ENCODE results near the gene GJA8. TPM values are rescaled to one million over a fixed set of nuclear protein-coding genes. Genes with fewer than 3 reads are reported as not detected.

Gene GJA8
- total RNA-seq, 2 donors from 2014 or later: not detected

GRCh38 chr1:147895123-147895522, 7.5 kb upstream of the GJA8 start:
- TF ChIP-seq CTCF (IDR thresholded peaks at IDR 0.05): no peak
- Histone ChIP-seq H3K9ac (ENCODE audit: low read depth in 2 of 2, low read length in 2 of 2) (no peak overlapping the region), H3K27me3 (no peaks in the 10 kb centered on the region), H3K9me3 (no peaks in the 10 kb centered on the region), H3K4me3 (no peak overlapping the region), H3K27ac (no peak overlapping the region), H3K4me1 (no peaks in the 10 kb centered on the region), H3K36me3 (no peaks in the 10 kb centered on the region)
- intact Hi-C loops (cut with DNase I): loop anchor here (10.0 kb wide), 1 partner anchor 170 kb away; no protein-coding TSS in a partner anchor
- no peak for DNase-seq

GRCh38 chr1:147897029-147897752, 5.4 kb upstream of the GJA8 start:
- H3K4me1 ChIP-seq: no peaks in the 10 kb centered on the region
- no peak overlapping the region for H3K27ac ChIP-seq
- H3K4me3 ChIP-seq: no peak overlapping the region
- no peaks in the 10 kb centered on the region for H3K27me3 ChIP-seq
- no peak for TF ChIP-seq CTCF (IDR thresholded peaks at IDR 0.05)
- no peak for DNase-seq
- H3K9me3 ChIP-seq: no peaks in the 10 kb centered on the region
- no peak overlapping the region for H3K9ac ChIP-seq (ENCODE audit: low read depth in 2 of 2, low read length in 2 of 2)
- intact Hi-C loops (cut with DNase I): loop anchor here (10.0 kb wide), 1 partner anchor 172 kb away; no protein-coding TSS in a partner anchor
- H3K36me3 ChIP-seq: no peaks in the 10 kb centered on the region

- TF ChIP-seq CTCF (IDR thresholded peaks at IDR 0.05): no peak
- Histone ChIP-seq H3K4me1 (no peaks in the 10 kb centered on the region), H3K27ac (no peak overlapping the region), H3K4me3 (no peak overlapping the region), H3K9ac (ENCODE audit: low read depth in 2 of 2, low read length in 2 of 2) (no peak overlapping the region), H3K36me3 (no peaks in the 10 kb centered on the region), H3K27me3 (no peaks in the 10 kb centered on the region), H3K9me3 (no peaks in the 10 kb centered on the region)
- intact Hi-C loops (cut with DNase I): loop anchor here (10.0 kb wide), 1 partner anchor 173 kb away; no protein-coding TSS in a partner anchor
- no peak for DNase-seq
Observed at GRCh38 chr1:147897789-147898188, 4.8 kb upstream of the GJA8 start.

- H3K4me3 ChIP-seq: no peak overlapping the region
- intact Hi-C loops (cut with DNase I): no loop called here
- H3K27ac ChIP-seq: no peak overlapping the region
- no peaks in the 10 kb centered on the region for H3K9me3 ChIP-seq
- no peak for DNase-seq
- H3K9ac ChIP-seq (ENCODE audit: low read depth in 2 of 2, low read length in 2 of 2): no peak overlapping the region
- H3K36me3 ChIP-seq: no peaks in the 10 kb centered on the region
- no peak for TF ChIP-seq CTCF (IDR thresholded peaks at IDR 0.05)
- H3K27me3 ChIP-seq: no peaks in the 10 kb centered on the region
- no peaks in the 10 kb centered on the region for H3K4me1 ChIP-seq
Observed at GRCh38 chr1:147904726-147905125, 2.1 kb downstream of the GJA8 start.

- H3K4me1 ChIP-seq: no peaks in the 10 kb centered on the region
- DNase-seq: no peak
Observed at GRCh38 chr1:147907786-147908509, 5.4 kb downstream of the GJA8 start.

More at GRCh38 chr1:147907786-147908509, 5.4 kb downstream of the GJA8 start:
- H3K36me3 ChIP-seq: no peaks in the 10 kb centered on the region
- intact Hi-C loops (cut with DNase I): no loop called here
- no peak overlapping the region for H3K9ac ChIP-seq (ENCODE audit: low read depth in 2 of 2, low read length in 2 of 2)
- no peak for TF ChIP-seq CTCF (IDR thresholded peaks at IDR 0.05)
- no peaks in the 10 kb centered on the region for H3K27me3 ChIP-seq
- no peaks in the 10 kb centered on the region for H3K9me3 ChIP-seq
- no peak overlapping the region for H3K27ac ChIP-seq
- H3K4me3 ChIP-seq: no peak overlapping the region
